ENCODE measurements around the gene H6PD.

The H6PD gene

GRCh38 chr1:9309080-9309479 is 74.5 kb downstream of the H6PD start:
- Histone ChIP-seq H3K27ac (replicated peaks) (no peak overlapping the region), H3K4me3 (replicated peaks; ENCODE audit: insufficient read depth, low read length) (no peak overlapping the region), H3K27me3 (ENCODE audit: insufficient read depth, poor library complexity, severe bottlenecking) (no peaks in the 10 kb centered on the region)
- DNase-seq (ENCODE audit: low read depth in 1 of 2, low spot score in 1 of 2) = no peak
- TF ChIP-seq POLR2AphosphoS5 (IDR thresholded peaks at IDR 0.05; ENCODE audit: low read depth) (no peak), SPI1 (IDR thresholded peaks at IDR 0.05; ENCODE audit: borderline replicate concordance, low read depth) (no peak), REST (IDR thresholded peaks at IDR 0.05; ENCODE audit: insufficient replicate concordance, low read depth) (no peak)

- no peak for TF ChIP-seq REST (IDR thresholded peaks at IDR 0.05; ENCODE audit: insufficient replicate concordance, low read depth)
- no peak for TF ChIP-seq SPI1 (IDR thresholded peaks at IDR 0.05; ENCODE audit: borderline replicate concordance, low read depth)
- TF ChIP-seq GABPA (IDR thresholded peaks at IDR 0.05; ENCODE audit: low read depth) = no peak
- TF ChIP-seq CTCF (IDR thresholded peaks at IDR 0.05; ENCODE audit: insufficient read depth, low read length) = no peak
- TF ChIP-seq POLR2AphosphoS5 (IDR thresholded peaks at IDR 0.05; ENCODE audit: low read depth) = no peak
- Histone ChIP-seq H3K27ac (replicated peaks) (no peak overlapping the region), H3K4me3 (replicated peaks; ENCODE audit: insufficient read depth, low read length) (no peak overlapping the region), H3K27me3 (ENCODE audit: insufficient read depth, poor library complexity, severe bottlenecking) (no peaks in the 10 kb centered on the region)
- DNase-seq (ENCODE audit: low read depth in 1 of 2, low spot score in 1 of 2) = no peak
These were observed 75.4 kb downstream of the H6PD start for GRCh38 chr1:9309991-9310390.

- no peak for DNase-seq (ENCODE audit: low read depth in 1 of 2, low spot score in 1 of 2)
- TF ChIP-seq CTCF (IDR thresholded peaks at IDR 0.05; ENCODE audit: insufficient read depth, low read length) = no peak
- no peak for TF ChIP-seq GABPA (IDR thresholded peaks at IDR 0.05; ENCODE audit: low read depth)
- no peak for TF ChIP-seq POLR2AphosphoS5 (IDR thresholded peaks at IDR 0.05; ENCODE audit: low read depth)
- TF ChIP-seq REST (IDR thresholded peaks at IDR 0.05; ENCODE audit: insufficient replicate concordance, low read depth) = no peak
- TF ChIP-seq SPI1 (IDR thresholded peaks at IDR 0.05; ENCODE audit: borderline replicate concordance, low read depth) = no peak
These were observed 76.5 kb downstream of the H6PD start for GRCh38 chr1:9311029-9311428.

GRCh38 chr1:9311479-9311878 is 76.9 kb downstream of the H6PD start:
- Histone ChIP-seq H3K27me3 (ENCODE audit: insufficient read depth, poor library complexity, severe bottlenecking) (no peaks in the 10 kb centered on the region), H3K27ac (replicated peaks) (no peak overlapping the region), H3K4me3 (replicated peaks; ENCODE audit: insufficient read depth, low read length) (no peak overlapping the region)
- TF ChIP-seq SPI1 (IDR thresholded peaks at IDR 0.05; ENCODE audit: borderline replicate concordance, low read depth) = no peak
- TF ChIP-seq REST (IDR thresholded peaks at IDR 0.05; ENCODE audit: insufficient replicate concordance, low read depth) = no peak
- TF ChIP-seq POLR2AphosphoS5 (IDR thresholded peaks at IDR 0.05; ENCODE audit: low read depth) = no peak
- no peak for TF ChIP-seq GABPA (IDR thresholded peaks at IDR 0.05; ENCODE audit: low read depth)
- no peak for TF ChIP-seq CTCF (IDR thresholded peaks at IDR 0.05; ENCODE audit: insufficient read depth, low read length)
- no peak for DNase-seq (ENCODE audit: low read depth in 1 of 2, low spot score in 1 of 2)

More at GRCh38 chr1:9311029-9311428, 76.5 kb downstream of the H6PD start:
- Histone ChIP-seq H3K27ac (replicated peaks) (no peak overlapping the region), H3K4me3 (replicated peaks; ENCODE audit: insufficient read depth, low read length) (no peak overlapping the region), H3K27me3 (ENCODE audit: insufficient read depth, poor library complexity, severe bottlenecking) (no peaks in the 10 kb centered on the region)
